Hematopoietic multipotent progenitor cell treated with erythropoietin and hydrocortisone succinate and interleukin-3 and kit ligand, for 4 days (in vitro differentiated cells): Measurements from ENCODE around the gene TREH.

Experiments used
- DNase-seq: peaks from one replicate; pipeline ENCODE4 v3.0.0-alpha.2; 2015

TREH gene

GRCh38 chr11:118609380-118610224 lies 69.8 kb downstream of the TREH start:
- peak; percentile 49 for DNase-seq

- DNase-seq: peak; percentile 67
Observed at GRCh38 chr11:118608360-118609227, 70.9 kb downstream of the TREH start.

DNA sequence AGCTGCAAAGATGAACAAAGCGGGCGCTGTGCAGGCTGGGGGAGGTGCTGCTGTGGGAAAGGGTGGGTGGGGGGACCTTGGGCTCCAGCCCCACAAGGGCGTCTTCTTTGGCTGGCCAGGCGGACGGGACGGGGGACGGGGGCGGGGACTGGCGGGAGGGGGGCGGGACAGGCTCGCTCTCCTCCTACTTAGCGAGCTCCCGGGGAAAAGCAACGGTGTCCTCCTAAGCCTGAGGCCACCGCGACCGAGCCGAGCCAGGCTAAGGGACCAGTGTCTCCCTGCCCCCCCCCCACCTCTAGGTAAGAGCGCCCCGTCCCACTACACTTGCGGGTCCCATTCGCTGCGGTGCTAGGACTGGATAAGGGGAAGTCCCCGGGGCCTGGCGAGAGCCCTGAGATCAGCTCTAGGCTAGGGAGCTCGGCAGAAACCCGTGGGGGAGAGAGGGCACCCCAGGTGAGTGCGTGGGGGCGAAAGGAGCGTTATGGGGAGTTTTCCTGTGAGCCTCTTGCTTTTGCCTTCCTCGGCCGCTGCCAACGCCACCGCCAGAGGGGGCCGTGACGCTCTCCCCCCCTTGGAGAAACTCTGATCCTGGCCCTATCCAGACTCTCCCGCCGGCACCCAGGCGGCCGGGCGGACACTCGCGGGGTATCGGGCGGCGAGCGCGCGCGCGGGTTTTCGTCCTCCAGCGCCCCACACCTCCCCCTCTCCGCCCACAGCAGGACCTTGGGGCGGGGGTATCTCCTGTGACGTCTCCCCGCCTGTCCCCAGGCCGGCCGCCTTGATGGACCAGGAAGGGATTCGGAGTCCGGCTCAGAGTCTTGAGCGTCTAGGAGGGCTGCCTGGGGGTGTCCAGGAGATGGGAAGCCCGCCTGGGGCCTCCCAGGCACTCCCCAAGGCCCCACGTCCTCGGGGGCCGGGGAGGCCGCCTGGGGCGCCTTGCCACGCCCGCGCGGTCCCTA lies 71.8 kb downstream of the TREH start, which contains the start of gene PHLDB1:
TSS of gene PHLDB1 (plus strand) at position 215 of the 959 bp plus-strand sequence. CDS start 6,222 bp downstream, outside the sequence.
- peak; percentile 66 for DNase-seq
